Glomerular visceral epithelial cell (primary cell): ENCODE results near the gene PEAK3.

ENCODE experiments used
- DNase-seq: peaks from one replicate; pipeline ENCODE4 v3.0.0-alpha.2; 2016; ENCODE audit errors: extremely low spot score

Gene PEAK3

DNA sequence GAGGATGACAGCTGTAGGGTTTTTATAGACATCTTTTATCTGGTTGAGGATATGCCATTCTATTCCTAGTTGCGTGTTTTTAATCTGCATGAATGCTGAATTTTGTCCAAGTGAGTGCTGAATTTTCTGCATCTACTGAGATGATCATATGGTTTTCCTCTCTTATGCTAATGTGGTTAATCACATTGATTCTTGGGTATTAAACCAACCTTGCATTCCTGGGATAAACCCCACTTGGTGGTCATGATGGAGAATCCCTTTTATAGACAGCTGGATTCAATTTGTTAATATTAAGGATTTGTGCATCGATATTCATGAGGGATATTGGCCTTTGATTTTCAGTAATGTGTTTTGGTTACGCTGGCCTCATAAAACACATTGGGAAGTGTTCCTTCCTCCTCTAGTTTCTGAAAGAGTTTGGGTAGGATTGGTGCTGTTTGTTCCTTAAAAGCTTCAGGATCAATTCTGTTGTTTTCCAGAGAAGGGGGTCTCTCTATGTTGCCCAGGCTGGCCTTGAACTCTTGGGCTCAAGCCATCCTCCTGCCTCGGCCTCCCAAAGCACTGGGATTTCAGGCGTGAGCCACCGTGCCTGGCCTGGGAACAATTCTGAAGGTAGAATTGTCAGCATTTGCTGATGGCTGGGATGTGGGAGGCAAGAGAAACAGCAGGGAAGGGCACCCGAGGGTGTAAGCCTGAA lies 33.3 kb upstream of the PEAK3 start:
- DNase-seq = no peak

DNA sequence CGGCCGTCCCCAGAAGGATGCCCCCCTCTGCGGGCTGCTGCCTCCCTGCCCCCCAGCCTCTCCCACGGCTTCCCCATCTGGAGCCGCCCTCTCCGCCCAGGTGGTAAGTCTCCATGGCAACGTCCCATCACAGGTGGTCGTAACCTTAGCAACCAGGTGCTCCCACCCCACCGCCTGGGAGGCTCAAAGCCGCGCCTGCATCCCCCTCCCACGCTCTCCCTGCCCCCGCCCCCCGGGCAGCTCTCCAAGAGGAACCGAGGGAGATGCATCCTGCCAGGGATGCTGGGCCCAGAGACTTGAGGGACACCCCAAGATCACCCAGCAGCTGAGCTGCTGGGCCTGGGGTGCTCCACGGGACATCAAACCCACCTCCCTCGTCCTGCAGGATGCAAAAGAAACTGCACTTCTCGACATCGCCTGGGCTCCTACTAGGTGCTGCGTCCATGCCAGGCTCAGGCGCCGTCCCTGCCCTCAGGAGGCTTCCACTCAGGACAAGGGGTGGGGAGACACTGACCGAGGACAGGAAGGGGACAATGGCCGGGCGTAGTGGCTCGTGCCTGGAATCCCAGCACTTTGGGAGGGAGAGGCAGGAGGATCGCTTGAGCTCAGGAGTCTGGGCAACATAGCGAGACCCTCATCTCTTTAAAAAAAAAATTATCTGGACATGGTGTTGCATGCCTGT lies 31.0 kb upstream of the PEAK3 start:
- no peak for DNase-seq

DNA sequence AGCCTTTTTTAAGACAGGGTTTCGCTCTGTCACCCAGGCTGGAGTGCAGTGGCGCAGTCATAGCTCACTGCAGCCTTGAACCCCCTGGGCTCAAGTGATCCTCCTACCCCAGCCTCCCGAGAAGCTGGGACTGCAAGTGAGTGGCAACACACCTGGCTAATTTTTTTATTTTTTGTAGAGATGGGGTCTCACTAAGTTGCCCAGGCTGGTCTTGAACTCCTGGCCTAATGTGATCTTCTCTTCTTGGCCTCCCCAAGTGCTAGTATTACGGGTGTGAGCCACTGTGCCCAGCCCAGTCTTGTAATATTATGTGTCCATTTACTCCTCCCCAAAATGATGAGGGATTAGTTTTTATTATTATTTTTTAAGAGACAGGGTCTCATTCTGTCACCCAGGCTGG lies 29.1 kb upstream of the PEAK3 start:
- no peak for DNase-seq

DNA sequence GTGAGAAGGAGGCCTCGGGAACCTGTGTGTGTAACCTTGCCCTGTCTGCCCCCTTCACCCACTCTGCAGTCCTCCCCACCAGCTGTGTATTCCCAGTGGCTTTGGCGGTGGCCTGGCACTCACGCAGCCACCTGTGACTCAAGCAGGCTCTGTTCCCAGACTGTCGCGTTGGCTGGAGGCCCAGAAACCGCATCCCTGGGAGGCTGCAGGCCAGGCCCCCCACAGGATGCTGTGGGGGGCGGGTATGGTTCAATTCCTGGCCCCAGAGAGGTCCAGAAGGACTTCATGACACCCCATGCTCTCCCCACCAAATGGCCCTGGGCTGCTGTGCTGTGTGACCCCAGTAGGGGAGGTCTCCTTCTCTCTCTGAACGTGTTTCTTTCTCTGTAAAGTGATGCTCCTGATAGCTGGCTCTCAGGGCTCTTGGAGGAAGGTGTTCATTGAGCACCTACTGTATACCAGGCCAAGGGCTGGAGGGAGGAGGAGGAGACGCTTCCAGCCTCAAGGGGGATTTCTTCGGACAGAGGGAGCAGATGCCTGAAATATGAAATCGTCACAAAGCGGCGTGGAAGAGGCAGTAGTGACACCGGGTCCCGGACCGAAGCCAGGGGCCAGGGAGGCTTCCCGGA lies 27.9 kb upstream of the PEAK3 start:
- peak; percentile 89 for DNase-seq

DNA sequence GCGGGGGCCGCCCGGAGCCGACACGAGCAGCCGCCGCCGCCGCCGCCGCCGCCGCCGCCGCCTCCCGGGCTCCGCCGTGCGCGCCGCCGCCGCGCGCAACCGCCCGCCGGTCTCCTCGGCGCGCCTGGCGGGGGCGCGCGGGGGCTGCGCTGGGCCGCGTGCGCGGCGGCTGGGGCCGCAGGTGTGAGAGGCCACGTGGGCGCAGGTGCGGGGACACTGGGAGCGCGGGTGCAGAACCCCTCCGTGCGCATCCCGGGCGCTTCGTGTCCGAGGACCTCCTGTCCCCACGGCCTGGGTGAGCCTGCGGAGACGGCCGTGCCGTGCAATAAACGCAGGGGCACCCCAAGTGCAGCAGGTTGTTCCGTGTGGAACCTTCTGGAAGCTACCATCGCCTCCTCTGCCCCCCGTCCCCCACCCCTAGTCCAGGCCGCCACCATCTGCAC lies 26.2 kb upstream of the PEAK3 start, which contains the start of gene LINGO3:
Gene LINGO3 (minus strand): TSS at position 41 of the 443 bp plus-strand sequence. CDS start 16,378 bp downstream, outside the sequence.
- no peak for DNase-seq

DNA sequence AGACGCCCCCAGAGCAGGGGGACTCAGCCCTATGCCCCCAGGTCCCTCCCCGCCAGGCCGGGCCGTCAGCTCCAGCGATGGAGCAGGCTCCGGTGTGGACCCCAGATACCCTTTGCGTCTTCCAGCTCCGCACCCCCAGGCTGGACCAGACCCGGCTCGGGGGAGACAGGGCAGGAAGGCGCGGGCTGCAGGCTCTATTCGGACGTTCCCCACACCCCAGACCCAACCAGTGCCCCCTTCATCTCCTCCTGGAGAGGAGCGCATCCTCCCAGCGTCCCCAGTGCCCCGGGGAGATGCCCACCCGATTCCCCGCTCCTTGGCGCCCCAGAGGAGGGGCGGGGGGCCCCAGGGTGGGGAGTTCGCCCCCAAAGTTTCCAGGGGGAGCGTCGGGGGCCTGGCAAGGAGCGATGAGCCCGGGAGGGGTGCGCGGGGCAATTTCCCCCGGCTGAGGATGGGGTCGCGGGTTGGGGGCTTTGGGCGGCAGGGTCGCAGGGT lies 25.6 kb upstream of the PEAK3 start:
- no peak for DNase-seq

DNA sequence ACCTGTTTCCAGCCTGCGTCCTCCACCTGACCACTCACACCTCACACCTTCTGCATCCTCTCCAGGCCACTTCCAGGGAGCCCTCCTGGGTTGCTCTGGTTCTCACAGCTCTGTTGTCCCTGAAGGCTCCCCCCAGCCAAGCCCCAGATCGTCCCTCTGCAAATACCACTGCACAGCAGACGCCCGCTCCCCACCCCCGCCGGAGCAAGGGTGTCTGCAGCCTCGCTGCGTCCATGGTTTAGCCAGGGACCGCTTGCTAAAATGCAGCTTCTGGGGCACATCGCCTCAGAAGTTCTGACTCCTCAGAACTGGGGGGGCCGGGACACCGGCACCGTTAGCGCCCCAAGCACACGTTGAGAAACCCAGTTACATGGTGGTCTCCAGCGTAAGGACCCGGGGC lies 25.0 kb upstream of the PEAK3 start:
- no peak for DNase-seq

DNA sequence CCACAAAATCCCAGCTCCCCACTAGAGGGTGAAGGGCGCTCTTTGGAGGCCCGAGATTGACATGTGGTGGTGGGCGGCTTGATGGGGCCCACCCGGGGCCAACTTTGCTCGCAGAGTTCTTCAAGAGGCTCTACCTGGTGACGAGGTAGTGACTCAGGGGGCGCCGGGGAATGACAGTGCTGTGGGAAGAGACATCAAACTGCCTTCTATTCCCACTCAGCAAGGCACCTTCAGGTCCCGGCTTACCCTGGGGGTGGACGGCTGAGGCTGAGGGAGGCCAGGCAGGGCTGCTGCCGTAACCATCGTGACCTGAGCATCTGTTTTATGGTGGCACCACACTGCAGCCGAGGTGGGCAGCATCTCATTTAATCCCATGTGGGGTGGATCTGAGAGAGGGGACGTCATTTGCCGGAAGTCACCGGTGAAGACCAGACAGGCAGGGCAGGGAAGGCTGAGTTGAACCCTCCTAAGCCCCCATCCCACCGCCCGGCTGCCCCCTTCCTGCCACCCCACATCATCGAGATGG lies 24.4 kb upstream of the PEAK3 start:
- DNase-seq = no peak

DNA sequence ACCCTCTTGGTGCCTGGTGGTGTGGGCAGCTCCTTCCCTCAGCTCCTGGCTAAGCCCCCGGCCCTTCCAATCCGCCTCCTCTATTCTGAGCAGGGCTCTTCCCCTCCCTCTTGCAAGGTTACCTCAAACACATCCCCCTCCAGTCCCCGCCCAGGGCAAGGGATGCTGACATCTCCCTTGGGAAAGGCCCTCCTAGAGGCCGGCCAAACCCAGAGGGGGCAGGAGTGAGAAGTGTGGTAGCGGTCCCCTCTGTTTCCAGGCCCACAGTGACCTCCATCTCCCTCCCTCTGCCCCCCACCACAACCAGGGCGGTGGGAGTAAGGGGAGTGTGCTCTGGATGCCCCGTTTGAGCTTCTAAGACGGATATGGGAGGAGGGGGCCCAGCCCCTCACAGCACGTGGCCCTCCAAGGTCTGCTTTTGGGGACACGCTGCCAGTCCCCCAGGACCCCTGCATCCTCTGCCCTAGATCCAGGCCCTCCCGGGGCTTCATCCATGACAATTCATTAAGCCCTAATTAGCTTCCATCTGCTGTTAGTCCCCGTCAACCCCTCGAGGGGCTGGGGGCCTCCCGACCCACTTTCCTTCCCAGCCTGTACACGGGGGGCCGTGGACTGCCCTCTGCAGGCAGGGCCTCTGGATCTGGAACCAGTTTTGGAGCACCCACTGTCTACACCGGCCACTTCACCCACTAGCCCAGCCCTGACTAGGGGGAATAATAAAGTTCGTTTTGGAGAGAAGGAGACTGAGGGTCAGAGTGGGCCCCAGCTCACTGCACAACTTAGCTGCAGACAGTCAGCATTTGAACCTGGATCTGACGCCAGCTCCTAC lies 23.7 kb upstream of the PEAK3 start:
- DNase-seq = no peak

DNA sequence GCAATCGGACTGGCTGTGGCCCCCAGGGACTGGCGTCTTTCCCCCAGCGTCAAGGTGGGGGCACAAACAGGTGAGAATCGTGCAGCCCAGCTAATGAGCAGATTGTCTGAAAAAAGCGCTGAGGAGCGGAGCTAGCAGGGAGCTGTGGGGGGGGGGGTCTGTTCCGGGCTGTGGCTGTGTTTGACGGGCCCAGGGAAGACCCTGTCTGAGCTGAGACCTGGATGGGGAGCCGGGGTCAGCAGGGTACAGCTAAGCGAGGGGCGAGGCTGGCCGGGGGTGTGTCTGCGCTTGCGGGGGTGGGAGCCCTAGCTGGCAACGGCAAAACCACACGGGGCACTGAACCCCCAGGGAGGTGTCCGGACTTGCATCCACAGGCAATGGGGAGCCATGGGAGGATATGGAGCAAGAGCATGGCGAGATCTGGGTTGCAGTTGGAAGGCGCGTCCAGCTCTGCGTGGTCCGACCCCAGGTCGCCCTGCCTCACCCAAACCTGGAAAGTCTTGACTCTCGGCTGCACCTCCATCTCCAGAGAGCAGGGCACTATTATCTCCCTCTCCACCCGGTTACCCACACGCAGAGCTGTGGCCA lies 21.3 kb upstream of the PEAK3 start:
- no peak for DNase-seq

DNA sequence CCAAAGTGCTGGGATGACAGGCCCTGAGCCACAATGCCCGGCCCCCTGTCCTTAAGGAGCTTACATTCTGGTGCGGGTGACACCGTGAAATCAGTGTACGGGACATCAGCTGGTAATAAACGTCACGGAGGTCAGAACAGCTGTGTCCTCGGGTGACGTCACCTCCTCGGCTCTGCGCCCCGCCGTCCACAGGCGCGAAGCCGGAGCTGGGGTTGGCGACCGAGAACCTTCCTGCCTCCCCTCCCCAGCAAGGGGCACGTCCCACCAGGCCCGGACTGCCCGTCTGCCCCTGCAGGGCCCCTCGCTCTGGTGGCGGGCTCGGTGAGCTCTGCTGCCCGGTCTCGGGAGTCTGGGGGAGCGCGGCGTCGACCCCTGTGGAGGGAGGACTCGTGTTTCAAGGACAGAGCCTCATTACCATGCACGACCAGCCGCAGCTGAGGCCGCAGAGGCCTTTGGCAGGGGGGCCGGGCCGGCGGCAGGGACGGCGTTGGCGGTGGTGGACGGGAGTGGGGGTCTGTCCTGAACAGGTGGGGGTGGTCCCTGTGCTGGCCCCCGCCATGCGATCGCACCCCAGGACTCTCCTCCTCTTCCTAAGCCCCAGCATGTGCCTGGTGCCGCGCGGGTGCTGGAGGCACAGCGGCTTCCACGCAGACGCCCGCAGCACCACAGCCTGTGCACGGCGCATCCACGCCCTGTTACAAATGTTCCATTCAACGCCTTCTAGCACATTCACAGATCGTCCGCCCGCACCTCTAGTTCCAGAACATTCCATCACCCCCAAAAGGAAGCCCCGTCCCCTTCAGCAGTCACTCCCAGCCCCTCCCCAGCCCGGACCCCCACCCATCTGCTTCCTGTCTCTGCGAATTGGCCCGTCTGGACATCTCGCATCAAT lies 20.6 kb upstream of the PEAK3 start:
- no peak for DNase-seq

DNA sequence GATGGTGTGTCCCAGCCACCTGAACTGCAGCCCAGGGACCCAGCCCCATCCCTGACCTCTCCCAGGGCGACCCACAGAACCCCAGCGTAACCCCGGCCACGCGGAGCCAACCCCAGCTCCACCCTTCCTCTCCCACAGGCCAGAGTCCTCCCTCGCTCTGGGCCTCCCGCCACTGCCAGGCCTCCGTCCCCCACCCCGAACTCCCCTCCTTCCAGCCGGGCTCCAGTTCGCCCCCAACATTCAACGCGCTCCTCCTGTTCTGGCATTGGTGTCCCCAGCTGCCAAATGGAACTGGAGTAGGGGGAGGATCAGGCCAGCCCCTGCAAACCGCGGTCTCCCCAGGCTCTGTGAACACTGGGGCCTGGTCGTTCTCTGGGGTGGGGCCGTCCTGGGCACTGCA lies 18.6 kb upstream of the PEAK3 start:
- no peak for DNase-seq

DNA sequence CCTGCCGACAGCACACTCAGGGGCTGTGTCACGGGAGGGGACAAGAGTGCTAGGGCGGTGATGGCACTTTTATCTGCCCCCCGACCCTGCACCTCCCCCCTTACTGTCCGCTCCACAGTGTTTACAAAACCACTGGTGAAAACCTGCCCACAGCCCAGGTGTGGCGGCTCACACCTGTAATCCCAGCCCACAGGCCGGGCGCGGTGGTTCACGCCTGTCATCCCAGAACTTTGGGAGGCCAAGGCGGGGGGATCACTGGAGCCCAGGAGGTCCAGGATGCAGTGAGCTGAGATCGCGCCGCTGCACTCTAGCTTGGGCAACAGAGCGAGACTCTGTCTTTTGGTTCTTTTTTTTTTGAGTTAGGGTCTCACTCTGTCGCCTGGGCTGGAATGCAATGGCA lies 14.2 kb upstream of the PEAK3 start:
- no peak for DNase-seq

DNA sequence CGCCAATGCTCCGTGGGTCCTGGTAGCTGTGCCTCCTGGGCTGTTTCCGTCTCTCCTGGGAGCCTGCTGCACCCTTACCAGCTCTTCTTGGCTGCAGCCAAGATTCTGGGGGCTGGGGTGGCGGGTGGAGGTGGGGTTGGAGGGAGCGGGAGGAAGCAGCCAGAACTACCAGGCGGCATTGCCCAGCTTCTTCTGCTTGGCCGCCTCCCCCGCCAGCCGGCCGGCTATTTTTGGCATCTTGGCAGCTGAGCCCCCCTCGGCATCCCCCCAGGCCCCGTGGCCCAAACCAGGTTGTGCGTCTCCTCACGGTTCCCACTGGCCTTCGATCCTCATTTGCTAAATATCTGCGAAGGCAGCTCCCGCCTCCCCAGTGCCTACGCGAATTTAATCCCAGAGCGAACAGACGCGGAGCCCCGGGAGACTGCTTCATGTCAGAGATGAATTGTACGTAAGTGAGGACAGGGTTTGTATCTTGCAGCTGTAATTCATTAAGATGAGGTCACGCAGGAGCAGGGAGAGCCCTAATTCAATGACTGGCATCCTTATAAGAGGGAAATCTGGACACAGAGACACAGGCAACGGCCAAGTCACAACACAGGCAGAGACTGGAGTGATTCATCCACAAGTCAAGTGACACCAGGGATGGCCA lies 12.8 kb upstream of the PEAK3 start:
- DNase-seq = no peak

DNA sequence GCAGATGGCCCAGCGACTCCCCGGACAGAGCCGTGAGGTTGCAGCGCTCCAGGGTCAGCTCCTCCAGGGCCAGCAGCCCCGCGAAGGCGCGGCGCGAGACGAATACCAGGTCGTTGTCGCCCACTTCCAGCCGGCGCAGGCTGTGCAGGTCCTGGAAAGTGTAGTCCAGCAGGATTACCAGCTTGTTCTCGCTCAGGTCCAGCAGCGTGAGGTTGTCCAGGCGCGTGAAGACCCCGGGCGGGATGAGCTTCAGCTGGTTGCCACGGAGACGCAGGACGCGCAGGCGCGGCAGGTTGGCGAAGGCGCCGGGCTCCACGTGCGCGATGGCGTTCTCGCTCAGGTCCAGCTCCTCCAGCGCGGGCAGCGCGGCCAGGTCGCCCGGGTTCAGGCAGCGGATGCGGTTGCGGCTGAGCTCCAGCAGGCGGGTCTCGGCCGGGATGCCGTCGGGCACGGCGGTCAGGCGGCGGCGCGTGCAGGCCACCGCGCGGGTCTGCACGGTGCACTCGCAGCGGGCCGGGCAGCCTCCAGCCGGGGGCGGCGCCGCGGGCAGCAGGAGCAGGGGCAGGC lies 9.3 kb upstream of the PEAK3 start:
- no peak for DNase-seq

DNA sequence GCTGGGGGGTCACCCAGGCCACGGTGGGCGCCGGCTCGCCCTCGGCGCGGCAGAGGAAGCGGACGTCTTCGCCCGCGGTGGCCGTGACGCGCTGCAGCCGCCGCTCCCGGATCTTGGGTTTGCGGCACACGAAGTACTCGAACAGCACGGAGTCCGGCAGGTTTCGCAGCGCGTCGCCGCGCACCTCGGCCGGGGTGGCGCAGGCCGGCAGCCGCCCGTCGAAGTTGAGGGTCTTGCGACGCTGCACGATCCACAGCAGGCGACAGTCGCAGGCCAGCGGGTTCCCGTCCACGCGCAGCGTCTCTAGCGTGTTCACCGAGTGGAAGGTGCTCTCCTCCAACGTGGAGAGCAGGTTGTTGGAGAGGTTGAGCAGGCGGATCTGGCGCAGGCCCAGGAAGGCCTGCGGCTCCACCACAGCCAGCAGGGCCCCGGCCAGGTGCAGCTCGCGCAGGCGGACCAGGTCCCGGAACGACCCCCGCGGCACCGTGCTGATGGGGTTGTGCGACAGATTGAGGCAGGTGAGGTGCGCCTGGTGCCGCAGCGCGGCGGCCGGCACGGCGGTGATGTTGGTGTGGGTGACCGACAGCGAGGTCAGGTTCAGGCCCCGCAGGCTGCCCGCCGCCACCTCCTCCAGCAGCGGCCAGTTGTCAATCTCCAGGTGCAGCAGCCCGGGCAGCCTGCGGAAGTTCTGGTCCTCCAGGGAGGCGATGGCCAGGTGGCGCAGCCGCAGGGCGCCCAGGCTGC lies 8.6 kb upstream of the PEAK3 start:
- no peak for DNase-seq

DNA sequence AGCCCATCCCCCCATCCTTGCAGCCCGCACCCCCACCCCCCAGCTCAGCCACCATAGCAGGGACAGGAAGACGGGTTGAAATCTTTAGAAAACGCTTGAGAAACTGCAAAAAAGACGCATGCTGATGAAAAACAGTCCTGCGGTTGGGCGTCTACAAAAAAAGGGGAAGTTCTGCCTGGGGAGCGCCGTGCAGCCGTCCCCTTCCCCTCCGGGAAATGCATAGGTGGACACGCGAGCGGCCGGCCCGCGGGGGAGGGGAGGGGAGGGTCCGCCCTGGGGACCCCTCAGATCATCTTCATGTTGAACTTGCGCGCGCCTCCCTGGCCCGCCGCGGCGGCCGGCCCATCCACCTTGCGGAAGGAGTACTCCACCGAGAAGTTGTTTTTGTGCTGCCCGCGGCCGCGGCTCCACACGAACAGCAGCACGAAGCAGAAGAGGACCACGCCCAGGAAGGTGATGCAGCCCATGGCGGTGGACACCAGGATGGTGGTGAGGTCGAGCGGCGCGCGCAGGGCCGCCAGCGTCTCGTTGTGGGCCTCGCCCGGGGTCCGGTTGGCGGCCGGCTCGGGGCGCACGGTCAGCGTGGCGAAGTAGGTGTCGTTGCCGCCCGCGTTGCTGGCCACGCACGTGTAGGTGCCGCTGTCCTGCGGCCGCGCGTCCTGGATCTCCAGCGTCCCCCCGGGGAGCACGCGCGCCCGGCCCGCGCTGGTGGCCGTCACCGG lies 7.9 kb upstream of the PEAK3 start:
- no peak for DNase-seq
